Kidney epithelial cell (primary cell): Measurements from ENCODE around the gene GREB1. TPM values are rescaled to one million over a fixed set of nuclear protein-coding genes. Genes with fewer than 3 reads are reported as not detected.

Experiments used
- DNase-seq: peaks from one replicate; pipeline ENCODE4 v3.0.0-alpha.2; 2010; ENCODE audit warnings: low read depth
- H3K27me3 ChIP-seq: 2 replicates; pipeline ENCODE4 v1.6.0; 2011; ENCODE audit warnings: low read length; ENCODE audit not compliant: control insufficient read depth, insufficient read depth
- H3K36me3 ChIP-seq: 2 replicates; pipeline ENCODE4 v1.5.1; 2011; ENCODE audit warnings: low read length; ENCODE audit not compliant: control insufficient read depth, insufficient read depth
- H3K4me3 ChIP-seq: 2 replicates; pipeline ENCODE4 v1.5.1; 2011; ENCODE audit warnings: low read depth, mild to moderate bottlenecking, control low read depth, low read length
- total RNA-seq: library from RNA; depleted of rRNA; stranded (reverse); fragments of >200 nt; gene quantifications from 2 replicates; pipeline ENCODE4 v1.2.3, GENCODE V29; 2015
- TF ChIP-seq, protein P1 (sequence below): IDR thresholded peaks from 2 replicates; pipeline ENCODE4 v1.5.1; 2011; ENCODE audit warnings: mild to moderate bottlenecking, moderate library complexity, low read length, control low read depth, inconsistent platforms; ENCODE audit not compliant: insufficient read depth, poor library complexity, severe bottlenecking

Gene GREB1
- total RNA-seq, 1 donor from 2014 or later: 2.8 TPM

GRCh38 chr2:11691076-11691660 lies 157.3 kb downstream of the GREB1 start:
- Histone ChIP-seq H3K27me3 (no peaks in the 10 kb centered on the region), H3K4me3 (no peak overlapping the region), H3K36me3 (no peaks in the 10 kb centered on the region)
- DNase-seq: no peak
- TF ChIP-seq, protein P1, sequence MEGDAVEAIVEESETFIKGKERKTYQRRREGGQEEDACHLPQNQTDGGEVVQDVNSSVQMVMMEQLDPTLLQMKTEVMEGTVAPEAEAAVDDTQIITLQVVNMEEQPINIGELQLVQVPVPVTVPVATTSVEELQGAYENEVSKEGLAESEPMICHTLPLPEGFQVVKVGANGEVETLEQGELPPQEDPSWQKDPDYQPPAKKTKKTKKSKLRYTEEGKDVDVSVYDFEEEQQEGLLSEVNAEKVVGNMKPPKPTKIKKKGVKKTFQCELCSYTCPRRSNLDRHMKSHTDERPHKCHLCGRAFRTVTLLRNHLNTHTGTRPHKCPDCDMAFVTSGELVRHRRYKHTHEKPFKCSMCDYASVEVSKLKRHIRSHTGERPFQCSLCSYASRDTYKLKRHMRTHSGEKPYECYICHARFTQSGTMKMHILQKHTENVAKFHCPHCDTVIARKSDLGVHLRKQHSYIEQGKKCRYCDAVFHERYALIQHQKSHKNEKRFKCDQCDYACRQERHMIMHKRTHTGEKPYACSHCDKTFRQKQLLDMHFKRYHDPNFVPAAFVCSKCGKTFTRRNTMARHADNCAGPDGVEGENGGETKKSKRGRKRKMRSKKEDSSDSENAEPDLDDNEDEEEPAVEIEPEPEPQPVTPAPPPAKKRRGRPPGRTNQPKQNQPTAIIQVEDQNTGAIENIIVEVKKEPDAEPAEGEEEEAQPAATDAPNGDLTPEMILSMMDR: no peak

Other genes starting within 250 kb of the GREB1 start
- gene ROCK2, start 189.4 kb upstream of the GREB1 start, total RNA-seq: 26.4 and 30.9 TPM in 2 replicates
- 15.0 and 16.1 TPM in 2 replicates for gene E2F6, start 67.9 kb upstream of the GREB1 start, total RNA-seq
- not detected in 2 replicates for gene NTSR2, start 136.2 kb downstream of the GREB1 start, total RNA-seq
- 23.6 and 30.6 TPM in 2 replicates for gene LPIN1, start 212.6 kb downstream of the GREB1 start, total RNA-seq